ENCODE data around the gene GCK. TPM values are rescaled to one million over a fixed set of nuclear protein-coding genes. Genes with fewer than 3 reads are reported as not detected.

The GCK gene
- total and polyA plus RNA-seq, 2 donors (not counting 1 experiment from before 2014, with no cell fraction given), result 0.22 to 0.24 TPM

- ChIA-PET POLR2A (no interaction called here), CTCF (interaction anchor here (1.0 kb wide), 1 partner anchor 10 kb away, joined by 3 read pairs; no protein-coding TSS in a partner anchor)
- Histone ChIP-seq H3K4me2 (replicated peaks; ENCODE audit: low read depth, low read length, poor library complexity, severe bottlenecking) (no peak overlapping the region), H3K36me3 (replicated peaks in 1 of 2; ENCODE audit: control extremely low read depth in 1 of 2, control insufficient read depth in 1 of 2, extremely low read depth in 1 of 2, insufficient read depth in 2 of 2, low read length in 1 of 2) (no peaks in the 10 kb centered on the region), H3K4me3 (ENCODE audit: control extremely low read depth in 1 of 5, extremely low read depth in 1 of 5, insufficient read depth in 1 of 5, low read depth in 2 of 5, low read length in 4 of 5) (no peak overlapping the region), H4K20me1 (ENCODE audit: control insufficient read depth, insufficient read depth, low read length, poor library complexity, severe bottlenecking) (no peaks in the 10 kb centered on the region), H3K9ac (ENCODE audit: low read length) (no peak overlapping the region), H3K9me3 (ENCODE audit: control extremely low read depth in 1 of 3, control insufficient read depth in 2 of 3, insufficient read depth in 1 of 3, low read length in 2 of 3) (no peaks in the 10 kb centered on the region), H3K79me2 (ENCODE audit: control insufficient read depth, insufficient read depth, low read length) (no peaks in the 10 kb centered on the region), H3K27ac (ENCODE audit: low read length in 2 of 2) (no peak overlapping the region), H3K4me1 (ENCODE audit: control insufficient read depth in 2 of 2, insufficient read depth in 2 of 2, low read length in 2 of 2) (no peaks in the 10 kb centered on the region), H2AFZ (ENCODE audit: insufficient read depth, low read depth, low read length, poor library complexity, severe bottlenecking) (no peak overlapping the region), H3K27me3 (replicated peaks in 1 of 4; ENCODE audit: control extremely low read depth in 1 of 4, control insufficient read depth in 3 of 4, insufficient read depth in 4 of 4, low read length in 3 of 4) (no peaks in the 10 kb centered on the region)
- ATAC-seq (ENCODE audit: low read depth) (no peak), DNase-seq (no peak)
- WGBS (ENCODE audit: insufficient coverage), result 80% methylated on average over 20 of the region's 22 CpGs
- H3K27me3 Mint-ChIP-seq, result no peaks in the 10 kb centered on the region
- TF ChIP-seq CTCF (IDR thresholded peaks at IDR 0.05) (no peak), EZH2 (IDR thresholded peaks at IDR 0.05; ENCODE audit: borderline replicate concordance, insufficient read depth, low read depth, low read length, poor library complexity, severe bottlenecking) (no peak)
- no peak overlapping the region for H3K27ac Mint-ChIP-seq
- intact Hi-C loops (cut with micrococcal nuclease), result no loop called here
- no peak overlapping the region for H3K4me3 Mint-ChIP-seq
- H3K9me3 Mint-ChIP-seq (ENCODE audit: insufficient read depth), result no peaks in the 10 kb centered on the region
- no peaks in the 10 kb centered on the region for H3K4me1 Mint-ChIP-seq
Observed at GRCh38 chr7:44232901-44233715, 43.9 kb upstream of the GCK start.

GRCh38 chr7:44232396-44232795 is 43.2 kb upstream of the GCK start:
- no peak for ATAC-seq (ENCODE audit: low read depth)
- no peak for DNase-seq
- H3K4me3 Mint-ChIP-seq, result no peak overlapping the region
- Histone ChIP-seq H2AFZ (ENCODE audit: insufficient read depth, low read depth, low read length, poor library complexity, severe bottlenecking) (no peak overlapping the region), H4K20me1 (ENCODE audit: control insufficient read depth, insufficient read depth, low read length, poor library complexity, severe bottlenecking) (no peaks in the 10 kb centered on the region), H3K9ac (ENCODE audit: low read length) (no peak overlapping the region), H3K9me3 (ENCODE audit: control extremely low read depth in 1 of 3, control insufficient read depth in 2 of 3, insufficient read depth in 1 of 3, low read length in 2 of 3) (no peaks in the 10 kb centered on the region), H3K79me2 (ENCODE audit: control insufficient read depth, insufficient read depth, low read length) (no peaks in the 10 kb centered on the region), H3K4me3 (ENCODE audit: control extremely low read depth in 1 of 5, extremely low read depth in 1 of 5, insufficient read depth in 1 of 5, low read depth in 2 of 5, low read length in 4 of 5) (no peak overlapping the region), H3K27ac (ENCODE audit: low read length in 2 of 2) (no peak overlapping the region), H3K27me3 (replicated peaks in 1 of 4; ENCODE audit: control extremely low read depth in 1 of 4, control insufficient read depth in 3 of 4, insufficient read depth in 4 of 4, low read length in 3 of 4) (no peaks in the 10 kb centered on the region), H3K4me1 (ENCODE audit: control insufficient read depth in 2 of 2, insufficient read depth in 2 of 2, low read length in 2 of 2) (no peaks in the 10 kb centered on the region), H3K36me3 (replicated peaks in 1 of 2; ENCODE audit: control extremely low read depth in 1 of 2, control insufficient read depth in 1 of 2, extremely low read depth in 1 of 2, insufficient read depth in 2 of 2, low read length in 1 of 2) (no peaks in the 10 kb centered on the region), H3K4me2 (replicated peaks; ENCODE audit: low read depth, low read length, poor library complexity, severe bottlenecking) (no peak overlapping the region)
- ChIA-PET POLR2A (no interaction called here), CTCF (no interaction called here)
- H3K4me1 Mint-ChIP-seq, result no peaks in the 10 kb centered on the region
- WGBS (ENCODE audit: insufficient coverage), result 88% methylated on average over 13 of the region's 13 CpGs
- no peak overlapping the region for H3K27ac Mint-ChIP-seq
- TF ChIP-seq CTCF (IDR thresholded peaks at IDR 0.05), result no peak
- no peak for TF ChIP-seq EZH2 (IDR thresholded peaks at IDR 0.05; ENCODE audit: borderline replicate concordance, insufficient read depth, low read depth, low read length, poor library complexity, severe bottlenecking)
- H3K9me3 Mint-ChIP-seq (ENCODE audit: insufficient read depth), result no peaks in the 10 kb centered on the region
- H3K27me3 Mint-ChIP-seq, result no peaks in the 10 kb centered on the region
- intact Hi-C loops (cut with micrococcal nuclease), result no loop called here
